GM12878 (cell line): ENCODE results near the gene PPP1R9B. TPM values are rescaled to one million over a fixed set of nuclear protein-coding genes. Genes with fewer than 3 reads are reported as not detected.
A peak's percentile ranks its signal among the peaks of the same experiment; 100 is the strongest.

Source experiments
- BCLAF1 ChIP-seq: fragments of 450-650 bp; IDR thresholded peaks from 2 replicates; pipeline ENCODE4 v1.6.1; 2017; ENCODE audit warnings: antibody characterized with exemption, mild to moderate bottlenecking, moderate library complexity
- BHLHE40 ChIP-seq, 2 experiments: fragments of 450-650 bp in 1 of 2; IDR thresholded peaks; 2 replicates each; pipeline ENCODE4 v1.6.1; 2011 to 2017; ENCODE audit warnings: low read depth in 2 of 2, borderline replicate concordance in 1 of 2, improper control_type of control experiment in 1 of 2, low read length in 1 of 2, mild to moderate bottlenecking in 1 of 2
- E2F8 ChIP-seq: fragments of 450-650 bp; IDR thresholded peaks from 2 replicates; pipeline ENCODE4 v1.6.1; 2018; ENCODE audit warnings: mild to moderate bottlenecking, low read depth, moderate library complexity; ENCODE audit not compliant: partially characterized antibody
- FOXM1 ChIP-seq: IDR thresholded peaks from 2 replicates; pipeline ENCODE4 v1.6.1; 2012; ENCODE audit warnings: low read depth, mild to moderate bottlenecking, inconsistent platforms, low read length, moderate library complexity
- GATAD2B ChIP-seq: fragments of 450-650 bp; conservative IDR thresholded peaks from 2 replicates; pipeline ENCODE4 v1.6.1; 2017; ENCODE audit warnings: low read depth, mild to moderate bottlenecking, moderate library complexity
- HCFC1 ChIP-seq: fragments of 150-350 bp; IDR thresholded peaks from 2 replicates; pipeline ENCODE4 v1.6.1; 2014; ENCODE audit warnings: low read length
- IKZF1 ChIP-seq: fragments of 450-650 bp; conservative IDR thresholded peaks from 2 replicates; pipeline ENCODE4 v1.6.1; 2017; ENCODE audit warnings: antibody characterized with exemption, mild to moderate bottlenecking
- MAX ChIP-seq: IDR thresholded peaks from 2 replicates; pipeline ENCODE4 v1.6.1; 2012; ENCODE audit warnings: low read depth, low read length, improper control_type of control experiment
- MEF2B ChIP-seq: fragments of 450-650 bp; IDR thresholded peaks from 2 replicates; pipeline ENCODE4 v1.6.1; 2018; ENCODE audit warnings: mild to moderate bottlenecking, moderate library complexity; ENCODE audit not compliant: partially characterized antibody, poor library complexity, severe bottlenecking
- MLLT1 ChIP-seq: fragments of 450-650 bp; IDR thresholded peaks from 2 replicates; pipeline ENCODE4 v1.6.1; 2016; ENCODE audit warnings: mild to moderate bottlenecking
- NFYB ChIP-seq: IDR thresholded peaks from 2 replicates; pipeline ENCODE4 v1.6.1; 2011; ENCODE audit warnings: low read depth, mild to moderate bottlenecking, low read length, improper control_type of control experiment, moderate library complexity; ENCODE audit not compliant: insufficient read depth
- PAX5 ChIP-seq: IDR thresholded peaks from 2 replicates; pipeline ENCODE4 v1.6.1; 2011; ENCODE audit warnings: low read depth, low read length, borderline replicate concordance
- POLR2A ChIP-seq: IDR thresholded peaks from 2 replicates; pipeline ENCODE4 v1.6.1; 2011; ENCODE audit warnings: low read depth, mild to moderate bottlenecking, low read length
- RAD51 ChIP-seq: fragments of 450-650 bp; IDR thresholded peaks from 2 replicates; pipeline ENCODE4 v1.6.1; 2016; ENCODE audit warnings: moderate library complexity, mild to moderate bottlenecking, inconsistent platforms
- RELA ChIP-seq: fragments of 450-650 bp; IDR thresholded peaks from 2 replicates; pipeline ENCODE4 v1.8.0; 2014; ENCODE audit warnings: borderline replicate concordance; ENCODE audit not compliant: partially characterized antibody
- RFX5 ChIP-seq: IDR thresholded peaks from 2 replicates; pipeline ENCODE4 v1.6.1; 2011; ENCODE audit warnings: low read depth, low read length, improper control_type of control experiment
- SIN3A ChIP-seq: IDR thresholded peaks from 2 replicates; pipeline ENCODE4 v1.6.1; 2012; ENCODE audit warnings: low read depth, low read length, improper control_type of control experiment
- SMAD5 ChIP-seq: IDR thresholded peaks from 2 replicates; pipeline ENCODE4 v1.6.1; 2016; ENCODE audit warnings: antibody characterized with exemption, low read depth
- SP1 ChIP-seq: IDR thresholded peaks from one replicate; pipeline ENCODE4 v1.6.1; 2011; ENCODE audit warnings: low read depth, low read length
- SPI1 ChIP-seq: IDR thresholded peaks from 2 replicates; pipeline ENCODE4 v1.6.1; 2011; ENCODE audit warnings: low read depth, mild to moderate bottlenecking, low read length, moderate library complexity, borderline replicate concordance; ENCODE audit not compliant: insufficient read depth
- USF1 ChIP-seq: IDR thresholded peaks from 2 replicates; pipeline ENCODE4 v1.6.1; 2011; ENCODE audit warnings: borderline replicate concordance, low read depth, mild to moderate bottlenecking, moderate library complexity, mixed read lengths, low read length; ENCODE audit not compliant: insufficient read depth; ENCODE audit errors: extremely low read length
- polyA plus RNA-seq, 11 experiments: library from polyadenylated mRNA; depleted of rRNA in 4 of 11; unstranded in 6 of 11; stranded (reverse) in 5 of 11; fragments of >200 nt; fragmentation: Nextera tagmentation in 4 of 11; fragmentation: Illumina TruSeq in 1 of 11; extraction: Ambion mirVana in 4 of 11; extraction: Trizol in 1 of 11; gene quantifications; 1 replicate in 1 of 11; 2 replicates in 10 of 11; pipeline versions ENCODE4 v1.2.1 to v1.2.3, GENCODE V29; 2011 to 2016; ENCODE audit warnings: inconsistent platforms in 2 of 11, missing spikeins in 2 of 11, low read depth in 1 of 11
- total RNA-seq, 4 experiments: library from RNA; depleted of rRNA in 3 of 4; stranded (reverse); fragments of >200 nt in 3 of 4; fragmentation: Illumina TruSeq in 1 of 4; extraction: Trizol in 1 of 4; gene quantifications; 2 replicates each; pipeline versions ENCODE4 v1.2.1 to v1.2.3, GENCODE V29; 2013 to 2021

The PPP1R9B gene
- total and polyA plus RNA-seq, 10 of the 15 experiments (the other 5 are each of a cell fraction or from before 2014, with no cell fraction given): 0.20 to 107 (median 37.5) TPM

- TF ChIP-seq RAD51 (peak; percentile 96), GATAD2B (peak; percentile 81), SMAD5 (no peak), BHLHE40 (IDR thresholded peaks at IDR 0.05; ENCODE audit: borderline replicate concordance in 1 of 2, low read depth in 2 of 2, low read length in 1 of 2) (peak; percentile 74 to 95; a peak in 3 of 4 replicates), SP1 (peak; percentile 99), MAX (peak; percentile 89), MLLT1 (peak; percentile 40; the same call in 1 of the 2 replicates), HCFC1 (peak; percentile 27; the same call in 1 of the 2 replicates), E2F8 (no peak), PAX5 (peak; percentile 64), RFX5 (peak; percentile 77), MEF2B (peak; percentile 4), FOXM1 (no peak), NFYB (peak; percentile 97), BCLAF1 (no peak), POLR2A (peak; percentile 71), RELA (peak; percentile 55), USF1 (peak; percentile 97), SIN3A (no peak), IKZF1 (peak; percentile 62), SPI1 (peak; percentile 66; the same call in 1 of the 2 replicates)
These were observed 55.5 kb downstream of the PPP1R9B start, which contains the start of gene PDK2 (continued) for GRCh38 chr17:50094753-50095619.
